GM19035 (cell line): ENCODE measurements around the gene DNAJA1.

ENCODE experiments used
- ATAC-seq: cut with Tn5 transposase; IDR thresholded peaks from one replicate; pipeline ENCODE4 v1.9.1; 2021; ENCODE audit not compliant: unreplicated experiment

Gene DNAJA1

GRCh38 chr9:33025572-33026342, 684 bp downstream of the DNAJA1 start:
- ATAC-seq, result peak; percentile 39

- no peak for ATAC-seq
These were observed 4.2 kb downstream of the DNAJA1 start for GRCh38 chr9:33029231-33029786.

GRCh38 chr9:33030285-33030684, 5.2 kb downstream of the DNAJA1 start:
- no peak for ATAC-seq

GRCh38 chr9:33032292-33032691, 7.2 kb downstream of the DNAJA1 start:
- ATAC-seq, result no peak

GRCh38 chr9:33032865-33033264, 7.8 kb downstream of the DNAJA1 start:
- no peak for ATAC-seq

GRCh38 chr9:33040792-33041431, 15.8 kb downstream of the DNAJA1 start:
- no peak for ATAC-seq

- ATAC-seq, result no peak
These were observed 16.5 kb downstream of the DNAJA1 start for GRCh38 chr9:33041432-33042188.

GRCh38 chr9:33042473-33042872, 17.4 kb downstream of the DNAJA1 start:
- ATAC-seq, result no peak

GRCh38 chr9:33043671-33044070, 18.6 kb downstream of the DNAJA1 start:
- ATAC-seq, result no peak

GRCh38 chr9:33044162-33044673, 19.1 kb downstream of the DNAJA1 start:
- peak; percentile 81 for ATAC-seq

- no peak for ATAC-seq
These were observed 19.7 kb downstream of the DNAJA1 start for GRCh38 chr9:33044677-33045282.

- no peak for ATAC-seq
These were observed 21.0 kb downstream of the DNAJA1 start for GRCh38 chr9:33046061-33046460.

- no peak for ATAC-seq
These were observed 23.0 kb downstream of the DNAJA1 start for GRCh38 chr9:33048054-33048465.

- ATAC-seq, result peak; percentile 82
These were observed 24.7 kb downstream of the DNAJA1 start for GRCh38 chr9:33049680-33050361.

- no peak for ATAC-seq
These were observed 26.1 kb downstream of the DNAJA1 start for GRCh38 chr9:33051144-33051543.

GRCh38 chr9:33065157-33066076, 40.3 kb downstream of the DNAJA1 start:
- peak; percentile 73 for ATAC-seq

- no peak for ATAC-seq
These were observed 43.9 kb downstream of the DNAJA1 start for GRCh38 chr9:33068991-33069390.

GRCh38 chr9:33076046-33077004, 51.3 kb downstream of the DNAJA1 start, which contains the start of gene SMU1:
Gene SMU1 (minus strand): TSS chr9:33076674. CDS start chr9:33076608, 66 bp downstream.
- peak; percentile 99 for ATAC-seq
